ENCODE data around the gene CDH22.

The CDH22 gene

GRCh38 chr20:46267108-46268105 lies 40.9 kb downstream of the CDH22 start:
- no peak for DNase-seq (ENCODE audit: low read depth)
- TF ChIP-seq, protein P1, sequence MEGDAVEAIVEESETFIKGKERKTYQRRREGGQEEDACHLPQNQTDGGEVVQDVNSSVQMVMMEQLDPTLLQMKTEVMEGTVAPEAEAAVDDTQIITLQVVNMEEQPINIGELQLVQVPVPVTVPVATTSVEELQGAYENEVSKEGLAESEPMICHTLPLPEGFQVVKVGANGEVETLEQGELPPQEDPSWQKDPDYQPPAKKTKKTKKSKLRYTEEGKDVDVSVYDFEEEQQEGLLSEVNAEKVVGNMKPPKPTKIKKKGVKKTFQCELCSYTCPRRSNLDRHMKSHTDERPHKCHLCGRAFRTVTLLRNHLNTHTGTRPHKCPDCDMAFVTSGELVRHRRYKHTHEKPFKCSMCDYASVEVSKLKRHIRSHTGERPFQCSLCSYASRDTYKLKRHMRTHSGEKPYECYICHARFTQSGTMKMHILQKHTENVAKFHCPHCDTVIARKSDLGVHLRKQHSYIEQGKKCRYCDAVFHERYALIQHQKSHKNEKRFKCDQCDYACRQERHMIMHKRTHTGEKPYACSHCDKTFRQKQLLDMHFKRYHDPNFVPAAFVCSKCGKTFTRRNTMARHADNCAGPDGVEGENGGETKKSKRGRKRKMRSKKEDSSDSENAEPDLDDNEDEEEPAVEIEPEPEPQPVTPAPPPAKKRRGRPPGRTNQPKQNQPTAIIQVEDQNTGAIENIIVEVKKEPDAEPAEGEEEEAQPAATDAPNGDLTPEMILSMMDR (IDR thresholded peaks at IDR 0.05; ENCODE audit: control insufficient read depth, insufficient read depth, low read depth, low read length, missing control alignments): no peak
- no peak overlapping the region for H3K4me3 ChIP-seq (ENCODE audit: control insufficient read depth, low read depth, low read length)

DNA sequence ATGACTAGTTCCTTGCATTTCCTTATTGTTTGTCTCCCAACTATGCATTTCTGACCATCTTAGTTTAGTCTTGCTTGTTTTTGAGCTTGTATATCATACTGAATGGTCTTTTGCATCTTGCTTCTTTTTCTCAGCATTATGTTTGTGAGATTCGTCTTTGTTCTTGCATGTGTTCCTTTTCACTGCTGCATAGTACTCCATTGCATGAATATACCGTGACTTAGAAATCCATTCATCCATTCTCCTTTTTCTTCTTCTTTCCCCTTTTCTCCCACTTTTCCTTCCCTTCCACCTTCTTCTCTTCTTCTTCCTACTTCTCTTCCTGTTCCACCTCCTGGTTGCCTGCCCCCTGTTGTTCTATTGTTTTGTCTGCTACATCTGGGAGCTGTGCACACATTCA lies 42.8 kb downstream of the CDH22 start:
- TF ChIP-seq, protein P1 (IDR thresholded peaks at IDR 0.05; ENCODE audit: control insufficient read depth, insufficient read depth, low read depth, low read length, missing control alignments): no peak
- H3K4me3 ChIP-seq (ENCODE audit: control insufficient read depth, low read depth, low read length): no peak overlapping the region

GRCh38 chr20:46264391-46265266 lies 43.7 kb downstream of the CDH22 start:
- H3K4me3 ChIP-seq (ENCODE audit: control insufficient read depth, low read depth, low read length): no peak overlapping the region
- DNase-seq (ENCODE audit: low read depth): no peak
- TF ChIP-seq, protein P1 (IDR thresholded peaks at IDR 0.05; ENCODE audit: control insufficient read depth, insufficient read depth, low read depth, low read length, missing control alignments): no peak

More for the DNA sequence above, 42.8 kb downstream of the CDH22 start:
- no peak for DNase-seq (ENCODE audit: low read depth)

GRCh38 chr20:46261456-46262253 lies 46.6 kb downstream of the CDH22 start:
- no peak for DNase-seq (ENCODE audit: low read depth)
- H3K4me3 ChIP-seq (ENCODE audit: control insufficient read depth, low read depth, low read length): no peak overlapping the region
- TF ChIP-seq, protein P1 (IDR thresholded peaks at IDR 0.05; ENCODE audit: control insufficient read depth, insufficient read depth, low read depth, low read length, missing control alignments): no peak

GRCh38 chr20:46260936-46261454 lies 47.3 kb downstream of the CDH22 start:
- H3K4me3 ChIP-seq (ENCODE audit: control insufficient read depth, low read depth, low read length): no peak overlapping the region
- TF ChIP-seq, protein P1 (IDR thresholded peaks at IDR 0.05; ENCODE audit: control insufficient read depth, insufficient read depth, low read depth, low read length, missing control alignments): no peak
- DNase-seq (ENCODE audit: low read depth): no peak
